Neural cell (in vitro differentiated cells): ENCODE results near the gene RHPN2. TPM values are rescaled to one million over a fixed set of nuclear protein-coding genes. Genes with fewer than 3 reads are reported as not detected.
"Not testable (repeated sequence)": the region's sequence is repeated elsewhere in the genome, so short reads cannot be mapped to it uniquely, and the experiment has no call there.

Experiments used
- H2AFZ ChIP-seq: fragments of 200-600, 300-800 bp; sonication (generic), shearing (Covaris generic); 2 replicates; pipeline ENCODE4 v1.6.0; 2014; ENCODE audit warnings: low read depth, mild to moderate bottlenecking, antibody characterized with exemption, low read length, moderate library complexity
- H3F3A ChIP-seq: fragments of 200-600 bp; shearing (Covaris generic); 2 replicates; pipeline ENCODE4 v1.6.1; 2016; ENCODE audit warnings: mild to moderate bottlenecking, moderate library complexity, mixed read lengths, antibody characterized with exemption, low read length; ENCODE audit not compliant: insufficient read depth, poor library complexity, severe bottlenecking
- H3K27ac ChIP-seq: fragments of 200-600, 300-800 bp; sonication (generic), shearing (Covaris generic); 2 replicates; pipeline ENCODE4 v1.5.1; 2014; ENCODE audit warnings: mild to moderate bottlenecking, low read length, moderate library complexity
- H3K27me3 ChIP-seq: fragments of 300-800, 200-600 bp; sonication (generic), shearing (Covaris generic); 2 replicates; pipeline ENCODE4 v1.6.0; 2014; ENCODE audit warnings: mild to moderate bottlenecking, low read depth, low read length, moderate library complexity; ENCODE audit not compliant: insufficient read depth
- H3K36me3 ChIP-seq: fragments of 300-800, 200-600 bp; sonication (generic), shearing (Covaris generic); 2 replicates; pipeline ENCODE4 v1.5.1; 2014; ENCODE audit warnings: mild to moderate bottlenecking, antibody characterized with exemption, low read length, moderate library complexity; ENCODE audit not compliant: insufficient read depth
- H3K4me2 ChIP-seq: fragments of 300-800, 200-600 bp; sonication (generic), shearing (Covaris generic); 2 replicates; pipeline ENCODE4 v1.6.0; 2014; ENCODE audit warnings: mild to moderate bottlenecking, low read length
- H3K4me3 ChIP-seq: fragments of 300-800, 200-600 bp; sonication (generic), shearing (Covaris generic); 2 replicates; pipeline ENCODE4 v1.5.1; 2014; ENCODE audit warnings: mild to moderate bottlenecking, low read length, moderate library complexity
- H3K79me2 ChIP-seq: fragments of 200-600 bp; shearing (Covaris generic); replicated peaks from 2 replicates; pipeline ENCODE4 v1.6.0; 2014; ENCODE audit warnings: mild to moderate bottlenecking, low read length, moderate library complexity; ENCODE audit not compliant: insufficient read depth
- H3K9ac ChIP-seq: fragments of 300-800, 200-600 bp; sonication (generic), shearing (Covaris generic); 2 replicates; pipeline ENCODE4 v1.6.1; 2016; ENCODE audit warnings: mild to moderate bottlenecking, low read length, mixed read lengths
- H3K9me2 ChIP-seq: fragments of 200-600 bp; shearing (Covaris generic); 2 replicates; pipeline ENCODE4 v1.6.1; 2016; ENCODE audit warnings: mild to moderate bottlenecking, low read length, mixed read lengths; ENCODE audit not compliant: insufficient read depth
- H3K9me3 ChIP-seq: fragments of 200-600, 300-800 bp; sonication (generic), shearing (Covaris generic); 2 replicates; pipeline ENCODE4 v1.6.1; 2016; ENCODE audit warnings: mild to moderate bottlenecking, mixed run types, low read length, moderate library complexity, mixed read lengths
- H4K20me1 ChIP-seq: fragments of 200-600 bp; shearing (Covaris generic); 2 replicates; pipeline ENCODE4 v1.6.1; 2016; ENCODE audit warnings: mild to moderate bottlenecking, mixed run types; ENCODE audit not compliant: insufficient read depth
- EP300 ChIP-seq: fragments of 450-650 bp; conservative IDR thresholded peaks from 2 replicates; pipeline ENCODE4 v1.6.1; 2014; ENCODE audit warnings: antibody characterized with exemption, mild to moderate bottlenecking, moderate library complexity; ENCODE audit not compliant: poor library complexity, severe bottlenecking
- EZH2 ChIP-seq: fragments of 200-600, 300-800 bp; shearing (Covaris generic), sonication (generic); IDR thresholded peaks from 2 replicates; pipeline ENCODE4 v1.6.1; 2014; ENCODE audit warnings: antibody characterized with exemption, low read length, borderline replicate concordance, mild to moderate bottlenecking; ENCODE audit not compliant: insufficient read depth, poor library complexity, severe bottlenecking
- MXI1 ChIP-seq: fragments of 450-650 bp; conservative IDR thresholded peaks from 2 replicates; pipeline ENCODE4 v1.6.1; 2014; ENCODE audit warnings: antibody characterized with exemption, mild to moderate bottlenecking; ENCODE audit not compliant: poor library complexity, severe bottlenecking
- POLR2AphosphoS5 ChIP-seq: IDR thresholded peaks from 2 replicates; pipeline ENCODE4 v1.6.1; 2012
- RAD21 ChIP-seq: fragments of 450-650 bp; conservative IDR thresholded peaks from 2 replicates; pipeline ENCODE4 v1.6.1; 2014; ENCODE audit warnings: antibody characterized with exemption, mild to moderate bottlenecking, moderate library complexity
- SMC3 ChIP-seq: fragments of 450-650 bp; conservative IDR thresholded peaks from 2 replicates; pipeline ENCODE4 v1.6.1; 2014; ENCODE audit warnings: antibody characterized with exemption, mild to moderate bottlenecking, moderate library complexity; ENCODE audit not compliant: poor library complexity
- TAF1 ChIP-seq: IDR thresholded peaks from 2 replicates; pipeline ENCODE4 v1.6.1; 2012; ENCODE audit warnings: low read depth
- polyA plus RNA-seq: library from polyadenylated mRNA; depleted of rRNA; stranded (reverse); fragments of >200 nt; gene quantifications from 2 replicates; pipeline ENCODE4 v1.2.3, GENCODE V29; 2014
- TF ChIP-seq, protein P1 (sequence below): fragments of 450-650 bp; IDR thresholded peaks from 2 replicates; pipeline ENCODE4 v1.5.1; 2014; ENCODE audit warnings: antibody characterized with exemption, mild to moderate bottlenecking, moderate library complexity; ENCODE audit not compliant: poor library complexity, severe bottlenecking
- TF ChIP-seq, protein P2 (sequence below): IDR thresholded peaks from 2 replicates; pipeline ENCODE4 v1.6.1; 2012; ENCODE audit warnings: borderline replicate concordance

The RHPN2 gene
- polyA plus RNA-seq, 1 donor from 2014 or later, result 1.5 TPM

DNA sequence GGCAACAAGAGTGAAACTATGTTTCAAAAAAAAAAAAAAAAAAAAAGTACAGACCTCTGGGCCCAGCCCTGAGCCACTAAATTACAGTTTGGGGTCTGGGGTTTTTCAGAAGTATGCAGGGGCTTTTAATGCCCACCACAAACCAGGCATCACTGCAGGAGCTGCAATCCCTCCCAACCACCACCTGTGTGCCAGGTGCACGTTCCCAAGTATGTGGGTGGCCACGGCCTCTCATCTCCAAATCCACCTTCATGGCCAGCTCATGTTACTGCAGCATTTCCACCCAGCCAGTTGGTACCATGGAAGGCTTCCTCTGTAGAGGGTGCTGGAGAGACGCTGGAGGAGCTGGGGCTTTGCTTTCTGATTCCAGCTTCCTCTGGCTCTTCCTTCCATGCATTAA, 119.4 kb downstream of the RHPN2 start:
- Histone ChIP-seq H3K4me3 (no peak overlapping the region), H3K79me2 (no peaks in the 10 kb centered on the region), H3K4me2 (no peak overlapping the region), H3K9ac (no peak overlapping the region), H2AFZ (no peak overlapping the region), H3K9me3 (no peaks in the 10 kb centered on the region), H3K27ac (no peak overlapping the region), H4K20me1 (no peaks in the 10 kb centered on the region), H3K27me3 (no peaks in the 10 kb centered on the region), H3K9me2 (no peaks in the 10 kb centered on the region), H3K36me3 (peaks cover 5% of the 10 kb centered on the region), H3F3A (no peaks in the 10 kb centered on the region)
- TF ChIP-seq MXI1 (no peak), POLR2AphosphoS5 (no peak), RAD21 (no peak), TAF1 (no peak), EZH2 (no peak), EP300 (no peak), SMC3 (no peak)
- TF ChIP-seq, protein P1, sequence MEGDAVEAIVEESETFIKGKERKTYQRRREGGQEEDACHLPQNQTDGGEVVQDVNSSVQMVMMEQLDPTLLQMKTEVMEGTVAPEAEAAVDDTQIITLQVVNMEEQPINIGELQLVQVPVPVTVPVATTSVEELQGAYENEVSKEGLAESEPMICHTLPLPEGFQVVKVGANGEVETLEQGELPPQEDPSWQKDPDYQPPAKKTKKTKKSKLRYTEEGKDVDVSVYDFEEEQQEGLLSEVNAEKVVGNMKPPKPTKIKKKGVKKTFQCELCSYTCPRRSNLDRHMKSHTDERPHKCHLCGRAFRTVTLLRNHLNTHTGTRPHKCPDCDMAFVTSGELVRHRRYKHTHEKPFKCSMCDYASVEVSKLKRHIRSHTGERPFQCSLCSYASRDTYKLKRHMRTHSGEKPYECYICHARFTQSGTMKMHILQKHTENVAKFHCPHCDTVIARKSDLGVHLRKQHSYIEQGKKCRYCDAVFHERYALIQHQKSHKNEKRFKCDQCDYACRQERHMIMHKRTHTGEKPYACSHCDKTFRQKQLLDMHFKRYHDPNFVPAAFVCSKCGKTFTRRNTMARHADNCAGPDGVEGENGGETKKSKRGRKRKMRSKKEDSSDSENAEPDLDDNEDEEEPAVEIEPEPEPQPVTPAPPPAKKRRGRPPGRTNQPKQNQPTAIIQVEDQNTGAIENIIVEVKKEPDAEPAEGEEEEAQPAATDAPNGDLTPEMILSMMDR, result no peak
- TF ChIP-seq, protein P2, sequence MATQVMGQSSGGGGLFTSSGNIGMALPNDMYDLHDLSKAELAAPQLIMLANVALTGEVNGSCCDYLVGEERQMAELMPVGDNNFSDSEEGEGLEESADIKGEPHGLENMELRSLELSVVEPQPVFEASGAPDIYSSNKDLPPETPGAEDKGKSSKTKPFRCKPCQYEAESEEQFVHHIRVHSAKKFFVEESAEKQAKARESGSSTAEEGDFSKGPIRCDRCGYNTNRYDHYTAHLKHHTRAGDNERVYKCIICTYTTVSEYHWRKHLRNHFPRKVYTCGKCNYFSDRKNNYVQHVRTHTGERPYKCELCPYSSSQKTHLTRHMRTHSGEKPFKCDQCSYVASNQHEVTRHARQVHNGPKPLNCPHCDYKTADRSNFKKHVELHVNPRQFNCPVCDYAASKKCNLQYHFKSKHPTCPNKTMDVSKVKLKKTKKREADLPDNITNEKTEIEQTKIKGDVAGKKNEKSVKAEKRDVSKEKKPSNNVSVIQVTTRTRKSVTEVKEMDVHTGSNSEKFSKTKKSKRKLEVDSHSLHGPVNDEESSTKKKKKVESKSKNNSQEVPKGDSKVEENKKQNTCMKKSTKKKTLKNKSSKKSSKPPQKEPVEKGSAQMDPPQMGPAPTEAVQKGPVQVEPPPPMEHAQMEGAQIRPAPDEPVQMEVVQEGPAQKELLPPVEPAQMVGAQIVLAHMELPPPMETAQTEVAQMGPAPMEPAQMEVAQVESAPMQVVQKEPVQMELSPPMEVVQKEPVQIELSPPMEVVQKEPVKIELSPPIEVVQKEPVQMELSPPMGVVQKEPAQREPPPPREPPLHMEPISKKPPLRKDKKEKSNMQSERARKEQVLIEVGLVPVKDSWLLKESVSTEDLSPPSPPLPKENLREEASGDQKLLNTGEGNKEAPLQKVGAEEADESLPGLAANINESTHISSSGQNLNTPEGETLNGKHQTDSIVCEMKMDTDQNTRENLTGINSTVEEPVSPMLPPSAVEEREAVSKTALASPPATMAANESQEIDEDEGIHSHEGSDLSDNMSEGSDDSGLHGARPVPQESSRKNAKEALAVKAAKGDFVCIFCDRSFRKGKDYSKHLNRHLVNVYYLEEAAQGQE, result no peak

DNA sequence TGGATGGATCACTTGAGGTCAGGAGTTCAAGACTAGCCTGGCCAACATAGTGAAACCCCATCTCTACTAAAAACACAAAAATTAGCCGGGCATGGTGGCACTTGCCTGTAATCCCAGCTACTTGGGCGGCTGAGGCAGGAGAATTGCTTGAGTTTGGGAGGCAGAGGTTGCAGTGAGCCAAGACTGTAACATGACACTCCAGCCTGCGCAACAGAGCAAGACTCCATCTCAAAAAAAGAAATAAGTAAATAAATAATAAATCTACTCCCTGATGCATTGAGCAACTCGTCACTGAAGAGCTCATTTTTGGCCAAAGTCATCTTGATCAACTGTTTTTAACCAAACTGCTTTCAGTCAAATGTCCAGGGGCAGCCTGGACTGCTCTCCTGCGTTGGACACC, 123.4 kb downstream of the RHPN2 start:
- H3K36me3 ChIP-seq, H3K9me3 ChIP-seq, H3K9me2 ChIP-seq, H3K27ac ChIP-seq, H3K4me2 ChIP-seq, H3K4me3 ChIP-seq, H3K79me2 ChIP-seq, H3K9ac ChIP-seq, H2AFZ ChIP-seq, H3F3A ChIP-seq, H3K27me3 ChIP-seq, H4K20me1 ChIP-seq: not testable (repeated sequence)

DNA sequence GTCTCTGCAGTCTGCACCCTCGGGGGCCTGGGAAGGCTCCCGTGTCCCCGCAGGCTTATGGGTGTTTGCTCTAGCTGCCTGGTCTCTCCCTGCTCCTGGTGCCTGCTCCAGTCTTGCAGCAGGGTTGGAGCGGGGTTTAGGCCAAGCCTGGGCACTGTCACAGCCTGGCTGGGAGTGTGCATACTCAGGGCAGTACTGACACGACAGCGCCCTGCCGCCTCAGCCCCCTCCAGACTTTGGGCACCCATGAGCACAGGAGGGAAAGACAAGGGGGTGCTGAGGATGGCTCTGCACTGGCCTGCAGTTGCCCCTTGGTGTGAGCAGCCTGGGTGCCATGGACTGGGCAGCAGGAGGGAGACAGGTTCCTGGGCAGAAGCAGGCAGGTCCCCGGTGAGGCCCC, 128.6 kb downstream of the RHPN2 start:
- Histone ChIP-seq H3K27me3 (no peaks in the 10 kb centered on the region), H3K36me3 (peaks cover 4% of the 10 kb centered on the region), H3K4me3 (no peak overlapping the region), H2AFZ (no peak overlapping the region), H3K9ac (no peak overlapping the region), H3K79me2 (no peaks in the 10 kb centered on the region), H3K9me2 (no peaks in the 10 kb centered on the region), H3F3A (no peaks in the 10 kb centered on the region), H3K4me2 (no peak overlapping the region), H3K9me3 (no peaks in the 10 kb centered on the region), H3K27ac (no peak overlapping the region), H4K20me1 (no peaks in the 10 kb centered on the region)
- TF ChIP-seq POLR2AphosphoS5 (no peak), EP300 (no peak), SMC3 (no peak), MXI1 (no peak), TAF1 (no peak), RAD21 (no peak), EZH2 (no peak)
- TF ChIP-seq, protein P2, result no peak
- TF ChIP-seq, protein P1, result no peak
